Measurements from ENCODE around the gene STAM2. TPM values are rescaled to one million over a fixed set of nuclear protein-coding genes. Genes with fewer than 3 reads are reported as not detected.
"Not testable (repeated sequence)": the region's sequence is repeated elsewhere in the genome, so short reads cannot be mapped to it uniquely, and the experiment has no call there.

The STAM2 gene
- total RNA-seq, 1 experiment from 2014 or later, result 24.4 TPM

DNA sequence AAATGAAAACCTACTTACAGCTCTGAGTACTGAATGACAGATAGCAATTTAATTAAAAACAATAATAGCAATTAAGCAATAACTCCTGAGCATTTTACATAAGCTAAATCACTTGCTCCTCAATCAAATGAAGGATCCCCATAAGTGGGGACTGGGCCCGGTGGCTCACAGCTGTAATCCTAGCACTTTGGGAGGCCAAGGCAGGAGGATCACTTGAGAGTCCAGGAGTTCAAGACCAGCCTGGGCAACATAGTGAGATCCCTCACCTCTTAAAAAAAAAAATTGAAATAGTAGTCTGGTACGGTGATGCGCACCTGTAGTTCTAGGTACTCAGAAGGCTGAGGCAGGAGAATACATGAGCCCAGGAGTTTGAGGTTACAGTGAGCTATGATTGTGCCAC, 13.4 kb downstream of the STAM2 start:
- ChIA-PET CTCF (no interaction called here), POLR2A (no interaction called here)
- Mint-ChIP-seq H3K27me3 (ENCODE audit: insufficient read depth, unreplicated experiment) (no peaks in the 10 kb centered on the region), H3K9me3 (ENCODE audit: unreplicated experiment) (peaks cover 33% of the 10 kb centered on the region), H3K4me3 (ENCODE audit: unreplicated experiment) (no peak overlapping the region), H3K27ac (ENCODE audit: unreplicated experiment) (no peak overlapping the region), H3K4me1 (ENCODE audit: low read depth, unreplicated experiment) (no peaks in the 10 kb centered on the region), H3K36me3 (ENCODE audit: insufficient read depth, unreplicated experiment) (peaks cover 22% of the 10 kb centered on the region)
- no TSS peak for BruUV-seq (replicated peaks)
- H3K4me1 ChIP-seq, result 0 out of 2 replicates have a peak, but pooled peaks cover under 1% of the 10 kb centered on the region
- TF ChIP-seq, protein P1, sequence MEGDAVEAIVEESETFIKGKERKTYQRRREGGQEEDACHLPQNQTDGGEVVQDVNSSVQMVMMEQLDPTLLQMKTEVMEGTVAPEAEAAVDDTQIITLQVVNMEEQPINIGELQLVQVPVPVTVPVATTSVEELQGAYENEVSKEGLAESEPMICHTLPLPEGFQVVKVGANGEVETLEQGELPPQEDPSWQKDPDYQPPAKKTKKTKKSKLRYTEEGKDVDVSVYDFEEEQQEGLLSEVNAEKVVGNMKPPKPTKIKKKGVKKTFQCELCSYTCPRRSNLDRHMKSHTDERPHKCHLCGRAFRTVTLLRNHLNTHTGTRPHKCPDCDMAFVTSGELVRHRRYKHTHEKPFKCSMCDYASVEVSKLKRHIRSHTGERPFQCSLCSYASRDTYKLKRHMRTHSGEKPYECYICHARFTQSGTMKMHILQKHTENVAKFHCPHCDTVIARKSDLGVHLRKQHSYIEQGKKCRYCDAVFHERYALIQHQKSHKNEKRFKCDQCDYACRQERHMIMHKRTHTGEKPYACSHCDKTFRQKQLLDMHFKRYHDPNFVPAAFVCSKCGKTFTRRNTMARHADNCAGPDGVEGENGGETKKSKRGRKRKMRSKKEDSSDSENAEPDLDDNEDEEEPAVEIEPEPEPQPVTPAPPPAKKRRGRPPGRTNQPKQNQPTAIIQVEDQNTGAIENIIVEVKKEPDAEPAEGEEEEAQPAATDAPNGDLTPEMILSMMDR (IDR thresholded peaks at IDR 0.05; ENCODE audit: insufficient read depth in 1 of 2, low read depth in 1 of 2, low read length in 1 of 2, severe bottlenecking in 1 of 2, unreplicated experiment in 1 of 2), result no peak
- H3K9me3 ChIP-seq, result peaks cover 39% of the 10 kb centered on the region
- H3K36me3 ChIP-seq (ENCODE audit: control insufficient read depth, insufficient read depth, low read length), result 0 out of 2 replicates have a peak, but pooled peaks cover 2% of the 10 kb centered on the region
- intact Hi-C loops (cut with micrococcal nuclease; ENCODE audit: unreplicated experiment), result no loop called here
- no peaks in the 10 kb centered on the region for H3K27me3 ChIP-seq (replicated peaks; ENCODE audit: control insufficient read depth, insufficient read depth, low read length)
- no peak for DNase-seq
- no peak overlapping the region for H3K4me3 ChIP-seq (ENCODE audit: low read depth, low read length)

DNA sequence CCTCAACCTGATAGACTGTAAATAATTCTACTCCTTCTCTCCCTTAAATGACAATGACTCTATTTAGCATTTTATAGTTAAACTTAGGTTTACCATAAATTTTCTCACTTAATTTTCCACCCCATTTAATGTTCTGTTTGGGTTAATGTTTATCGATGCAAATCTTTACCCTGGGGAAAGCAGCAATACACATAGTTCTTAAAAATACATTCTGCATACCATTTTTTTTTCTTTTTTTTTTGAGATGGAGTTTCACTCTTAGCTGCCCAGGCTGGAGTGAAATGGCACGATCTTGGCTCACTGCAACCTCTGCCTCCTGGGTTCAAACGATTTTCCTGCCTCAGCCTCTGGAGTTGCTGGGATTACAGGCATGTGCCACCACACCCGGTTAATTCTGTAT, 14.0 kb downstream of the STAM2 start:
- Histone ChIP-seq H3K4me3 (ENCODE audit: low read depth, low read length) (no peak overlapping the region), H3K4me1 (no peaks in the 10 kb centered on the region), H3K36me3 (ENCODE audit: control insufficient read depth, insufficient read depth, low read length) (0 out of 2 replicates have a peak, but pooled peaks cover 2% of the 10 kb centered on the region), H3K27me3 (replicated peaks; ENCODE audit: control insufficient read depth, insufficient read depth, low read length) (no peaks in the 10 kb centered on the region), H3K9me3 (peaks cover 39% of the 10 kb centered on the region)
- H3K27me3 Mint-ChIP-seq (ENCODE audit: insufficient read depth, unreplicated experiment), result no peaks in the 10 kb centered on the region
- ChIA-PET POLR2A (no interaction called here), CTCF (no interaction called here)
- no TSS peak for BruUV-seq (replicated peaks)
- TF ChIP-seq, protein P1 (IDR thresholded peaks at IDR 0.05; ENCODE audit: insufficient read depth in 1 of 2, low read depth in 1 of 2, low read length in 1 of 2, severe bottlenecking in 1 of 2, unreplicated experiment in 1 of 2), result no peak
- intact Hi-C loops (cut with micrococcal nuclease; ENCODE audit: unreplicated experiment), result no loop called here
- DNase-seq, result no peak
- peaks cover 5% of the 10 kb centered on the region for H3K4me1 Mint-ChIP-seq (ENCODE audit: low read depth, unreplicated experiment)
- no peak overlapping the region for H3K27ac Mint-ChIP-seq (ENCODE audit: unreplicated experiment)
- H3K4me3 Mint-ChIP-seq (ENCODE audit: unreplicated experiment), result no peak overlapping the region
- peaks cover 27% of the 10 kb centered on the region for H3K36me3 Mint-ChIP-seq (ENCODE audit: insufficient read depth, unreplicated experiment)
- H3K9me3 Mint-ChIP-seq (ENCODE audit: unreplicated experiment), result peaks cover 38% of the 10 kb centered on the region

DNA sequence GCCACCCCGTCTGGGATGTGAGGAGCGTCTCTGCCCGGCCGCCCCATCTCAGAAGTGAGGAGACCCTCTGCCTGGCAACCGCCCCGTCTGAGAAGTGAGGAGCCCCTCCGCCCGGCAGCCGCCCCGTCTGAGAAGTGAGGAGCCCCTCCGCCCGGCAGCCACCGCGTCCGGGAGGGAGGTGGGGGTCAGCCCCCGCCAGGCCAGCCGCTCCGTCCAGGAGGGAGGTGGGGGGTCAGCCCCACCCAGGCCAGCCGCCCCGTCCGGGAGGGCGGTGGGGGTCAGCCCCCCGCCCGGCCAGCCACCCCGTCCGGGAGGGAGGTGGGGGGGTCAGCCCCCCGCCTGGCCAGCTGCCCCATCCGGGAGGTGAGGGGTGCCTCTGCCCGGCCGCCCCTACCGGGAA, 15.2 kb downstream of the STAM2 start:
- H3K4me1 ChIP-seq; H3K27ac Mint-ChIP-seq (ENCODE audit: unreplicated experiment); H3K4me1 Mint-ChIP-seq (ENCODE audit: low read depth, unreplicated experiment); DNase-seq; H3K27me3 ChIP-seq (replicated peaks; ENCODE audit: control insufficient read depth, insufficient read depth, low read length); H3K27me3 Mint-ChIP-seq (ENCODE audit: insufficient read depth, unreplicated experiment); H3K36me3 ChIP-seq (ENCODE audit: control insufficient read depth, insufficient read depth, low read length); POLR2A ChIA-PET; H3K4me3 Mint-ChIP-seq (ENCODE audit: unreplicated experiment); intact Hi-C loops (cut with micrococcal nuclease; ENCODE audit: unreplicated experiment); BruUV-seq (replicated peaks); H3K4me3 ChIP-seq (ENCODE audit: low read depth, low read length); CTCF ChIA-PET: not testable (repeated sequence)
- peaks cover 40% of the 10 kb centered on the region for H3K9me3 Mint-ChIP-seq (ENCODE audit: unreplicated experiment)
- H3K9me3 ChIP-seq, result peaks cover 39% of the 10 kb centered on the region
- H3K36me3 Mint-ChIP-seq (ENCODE audit: insufficient read depth, unreplicated experiment), result peaks cover 27% of the 10 kb centered on the region

DNA sequence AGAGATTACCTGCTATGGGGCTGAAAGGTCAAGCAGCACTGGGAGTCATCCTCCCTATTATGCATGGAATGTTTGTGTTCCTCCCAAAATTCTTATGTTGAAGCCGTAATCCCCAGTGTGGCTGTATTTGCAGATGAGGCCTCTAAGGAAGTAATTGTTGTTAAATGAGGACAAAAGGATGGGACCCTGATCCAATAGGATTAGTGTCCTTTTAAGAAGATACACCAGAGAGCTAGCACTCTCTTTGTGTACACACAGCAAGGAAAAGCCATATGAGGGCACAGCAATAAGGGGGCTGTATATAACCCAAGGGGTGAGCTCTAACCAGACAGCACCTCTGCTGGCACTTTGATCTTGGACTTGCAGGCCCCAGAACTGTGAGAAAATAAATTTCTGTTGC, 18.3 kb downstream of the STAM2 start:
- Mint-ChIP-seq H3K27me3 (ENCODE audit: insufficient read depth, unreplicated experiment) (no peaks in the 10 kb centered on the region), H3K9me3 (ENCODE audit: unreplicated experiment) (peaks cover 29% of the 10 kb centered on the region), H3K4me1 (ENCODE audit: low read depth, unreplicated experiment) (peaks cover 5% of the 10 kb centered on the region), H3K36me3 (ENCODE audit: insufficient read depth, unreplicated experiment) (peaks cover 27% of the 10 kb centered on the region), H3K27ac (ENCODE audit: unreplicated experiment) (no peak overlapping the region), H3K4me3 (ENCODE audit: unreplicated experiment) (no peak overlapping the region)
- POLR2A ChIA-PET, result no interaction called here
- Histone ChIP-seq H3K9me3 (peaks cover 16% of the 10 kb centered on the region), H3K4me3 (ENCODE audit: low read depth, low read length) (no peak overlapping the region), H3K4me1 (no peaks in the 10 kb centered on the region), H3K36me3 (ENCODE audit: control insufficient read depth, insufficient read depth, low read length) (0 out of 2 replicates have a peak, but pooled peaks cover 2% of the 10 kb centered on the region), H3K27me3 (replicated peaks; ENCODE audit: control insufficient read depth, insufficient read depth, low read length) (no peaks in the 10 kb centered on the region)
- intact Hi-C loops (cut with micrococcal nuclease; ENCODE audit: unreplicated experiment), result no loop called here
- CTCF ChIA-PET, result no interaction called here
- TF ChIP-seq, protein P1 (IDR thresholded peaks at IDR 0.05; ENCODE audit: insufficient read depth in 1 of 2, low read depth in 1 of 2, low read length in 1 of 2, severe bottlenecking in 1 of 2, unreplicated experiment in 1 of 2), result no peak
- DNase-seq, result peak in 1 of 2 experiments; percentile 10
- no TSS peak for BruUV-seq (replicated peaks)

Data from Caco-2 (cell line).